Lower leg skin (tissue), 3 donors: ENCODE results near the gene KLHL6.

Source experiments
- CTCF ChIP-seq, 3 donors: fragments of 450-650 bp; IDR thresholded peaks; one replicate each; pipeline ENCODE4 v1.5.1; 2016; ENCODE audit warnings: antibody characterized with exemption in 3 of 3, mild to moderate bottlenecking in 3 of 3, moderate library complexity in 2 of 3
- POLR2A ChIP-seq, 2 donors: fragments of 450-650 bp; IDR thresholded peaks; one replicate each; pipeline ENCODE4 v1.6.1; 2016 to 2017; ENCODE audit warnings: antibody characterized with exemption in 2 of 2, mild to moderate bottlenecking in 1 of 2, moderate library complexity in 1 of 2

- TF ChIP-seq CTCF (IDR thresholded peaks at IDR 0.05) (no peak), POLR2A (IDR thresholded peaks at IDR 0.05) (no peak)
These were observed 37.9 kb downstream of the KLHL6 start for GRCh38 chr3:183517607-183518006.
